Vagina (tissue), 2 donors: Measurements from ENCODE around the gene DSE. TPM values are rescaled to one million over a fixed set of nuclear protein-coding genes. Genes with fewer than 3 reads are reported as not detected.
A peak's percentile ranks its signal among the peaks of the same experiment; 100 is the strongest.

Experiments used
- DNase-seq, 2 donors: peaks; one replicate each; pipeline ENCODE4 v3.0.0-alpha.2; 2017; ENCODE audit errors: extremely low spot score in 2 of 2
- H3K27ac ChIP-seq: fragments of 200-600 bp; sonication (generic); one replicate; pipeline ENCODE4 v1.5.1; 2019
- H3K27me3 ChIP-seq: fragments of 200-600 bp; sonication (generic); one replicate; pipeline ENCODE4 v1.5.1; 2019
- H3K36me3 ChIP-seq, 2 donors: fragments of 200-600 bp; sonication (generic); one replicate each; pipeline ENCODE4 v1.5.1; 2017 to 2019
- H3K4me1 ChIP-seq: fragments of 200-600 bp; sonication (generic); one replicate; pipeline ENCODE4 v1.5.1; 2019
- H3K4me3 ChIP-seq, 2 donors: fragments of 200-600 bp; sonication (generic); 1 replicate in 1 of 2; 2 replicates in 1 of 2; pipeline ENCODE4 v1.5.1; 2016 to 2019
- H3K9me3 ChIP-seq: fragments of 200-600 bp; sonication (generic); one replicate; pipeline ENCODE4 v1.5.1; 2019
- POLR2A ChIP-seq, 2 donors: fragments of 450-650 bp; IDR thresholded peaks; one replicate each; pipeline ENCODE4 v1.6.1; 2017; ENCODE audit warnings: antibody characterized with exemption in 2 of 2, mild to moderate bottlenecking in 2 of 2, moderate library complexity in 2 of 2
- POLR2AphosphoS5 ChIP-seq, 2 donors: sonication (generic); formaldehyde crosslinking; IDR thresholded peaks; one replicate each; pipeline ENCODE4 v1.9.0; 2017; ENCODE audit warnings: antibody characterized with exemption in 2 of 2, mild to moderate bottlenecking in 2 of 2, low read depth in 1 of 2; ENCODE audit not compliant: insufficient read depth in 1 of 2
- intact Hi-C: fragments of 100-400 bp; cut with DNase I; formaldehyde crosslinking; loops from one replicate; pipeline ENCODE4 v1.15.1; 2023
- total RNA-seq: library from RNA; depleted of rRNA; stranded (reverse); fragments of >200 nt; gene quantifications from one replicate; pipeline ENCODE4 v1.2.3, GENCODE V29; 2016
- TF ChIP-seq, protein P1 (sequence below), 3 experiments: fragments of 450-650 bp in 2 of 3; fragments of 200-600 bp in 1 of 3; sonication (generic) in 1 of 3; IDR thresholded peaks; one replicate each; pipeline ENCODE4 v1.5.1; 2017 to 2019; ENCODE audit warnings: antibody characterized with exemption in 3 of 3, mild to moderate bottlenecking in 2 of 3, moderate library complexity in 2 of 3

Gene DSE
- total RNA-seq, 1 donor from 2014 or later: 33.1 TPM

DNA sequence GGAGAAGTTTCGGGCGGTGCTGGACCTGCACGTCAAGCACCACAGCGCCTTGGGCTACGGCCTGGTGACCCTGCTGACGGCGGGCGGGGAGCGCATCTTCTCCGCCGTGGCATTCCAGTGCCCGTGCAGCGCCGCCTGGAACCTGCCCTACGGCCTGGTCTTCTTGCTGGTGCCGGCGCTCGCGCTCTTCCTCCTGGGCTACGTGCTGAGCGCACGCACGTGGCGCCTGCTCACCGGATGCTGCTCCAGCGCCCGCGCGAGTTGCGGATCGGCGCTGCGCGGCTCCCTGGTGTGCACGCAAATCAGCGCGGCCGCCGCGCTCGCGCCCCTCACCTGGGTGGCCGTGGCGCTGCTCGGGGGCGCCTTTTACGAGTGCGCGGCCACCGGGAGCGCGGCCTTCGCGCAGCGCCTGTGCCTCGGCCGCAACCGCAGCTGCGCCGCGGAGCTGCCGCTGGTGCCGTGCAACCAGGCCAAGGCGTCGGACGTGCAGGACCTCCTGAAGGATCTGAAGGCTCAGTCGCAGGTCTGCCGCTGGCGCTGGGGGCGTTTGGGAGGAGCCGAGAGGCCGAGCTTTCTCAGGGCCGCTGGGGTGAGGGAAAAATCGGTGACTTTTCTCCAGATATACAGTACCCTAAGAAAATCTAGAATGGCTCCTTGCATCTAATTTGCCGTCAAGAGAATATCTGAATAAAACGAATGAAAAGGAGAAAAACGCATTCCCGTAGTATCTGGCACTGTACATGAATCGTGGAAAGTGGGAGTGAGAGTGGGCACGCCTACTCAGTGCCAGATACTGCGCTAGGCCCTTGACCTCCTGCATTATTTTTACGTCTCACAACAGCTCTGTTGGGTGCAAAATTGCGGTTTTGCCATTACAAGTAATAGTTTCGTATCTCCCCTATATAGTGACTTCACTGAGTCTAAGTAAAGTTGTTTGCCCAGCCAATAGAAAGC, 91.5 kb downstream of the DSE start:
- no peaks in the 10 kb centered on the region for H3K4me1 ChIP-seq
- H3K27me3 ChIP-seq: no peaks in the 10 kb centered on the region
- intact Hi-C loops: no loop called here
- TF ChIP-seq POLR2AphosphoS5 (IDR thresholded peaks at IDR 0.05; ENCODE audit: insufficient read depth in 1 of 2, low read depth in 1 of 2) (peak in 1 of 2 donors; percentile 21), POLR2A (IDR thresholded peaks at IDR 0.05) (no peak)
- DNase-seq: no peak
- H3K27ac ChIP-seq: no peak overlapping the region
- no peaks in the 10 kb centered on the region for H3K36me3 ChIP-seq
- no peaks in the 10 kb centered on the region for H3K9me3 ChIP-seq
- H3K4me3 ChIP-seq: peak overlapping the region; percentile 37 to 48

DNA sequence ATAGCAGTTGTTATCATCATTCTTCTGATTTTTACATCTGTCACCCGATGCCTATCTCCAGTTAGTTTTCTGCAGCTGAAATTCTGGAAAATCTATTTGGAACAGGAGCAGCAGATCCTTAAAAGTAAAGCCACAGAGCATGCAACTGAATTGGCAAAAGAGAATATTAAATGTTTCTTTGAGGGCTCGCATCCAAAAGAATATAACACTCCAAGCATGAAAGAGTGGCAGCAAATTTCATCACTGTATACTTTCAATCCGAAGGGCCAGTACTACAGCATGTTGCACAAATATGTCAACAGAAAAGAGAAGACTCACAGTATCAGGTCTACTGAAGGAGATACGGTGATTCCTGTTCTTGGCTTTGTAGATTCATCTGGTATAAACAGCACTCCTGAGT, 92.6 kb downstream of the DSE start:
- H3K27ac ChIP-seq: no peak overlapping the region
- no peaks in the 10 kb centered on the region for H3K4me1 ChIP-seq
- no peak for DNase-seq
- H3K9me3 ChIP-seq: no peaks in the 10 kb centered on the region
- intact Hi-C loops: no loop called here
- H3K27me3 ChIP-seq: no peaks in the 10 kb centered on the region
- TF ChIP-seq POLR2A (IDR thresholded peaks at IDR 0.05) (no peak), POLR2AphosphoS5 (IDR thresholded peaks at IDR 0.05; ENCODE audit: insufficient read depth in 1 of 2, low read depth in 1 of 2) (no peak)
- TF ChIP-seq, protein P1, sequence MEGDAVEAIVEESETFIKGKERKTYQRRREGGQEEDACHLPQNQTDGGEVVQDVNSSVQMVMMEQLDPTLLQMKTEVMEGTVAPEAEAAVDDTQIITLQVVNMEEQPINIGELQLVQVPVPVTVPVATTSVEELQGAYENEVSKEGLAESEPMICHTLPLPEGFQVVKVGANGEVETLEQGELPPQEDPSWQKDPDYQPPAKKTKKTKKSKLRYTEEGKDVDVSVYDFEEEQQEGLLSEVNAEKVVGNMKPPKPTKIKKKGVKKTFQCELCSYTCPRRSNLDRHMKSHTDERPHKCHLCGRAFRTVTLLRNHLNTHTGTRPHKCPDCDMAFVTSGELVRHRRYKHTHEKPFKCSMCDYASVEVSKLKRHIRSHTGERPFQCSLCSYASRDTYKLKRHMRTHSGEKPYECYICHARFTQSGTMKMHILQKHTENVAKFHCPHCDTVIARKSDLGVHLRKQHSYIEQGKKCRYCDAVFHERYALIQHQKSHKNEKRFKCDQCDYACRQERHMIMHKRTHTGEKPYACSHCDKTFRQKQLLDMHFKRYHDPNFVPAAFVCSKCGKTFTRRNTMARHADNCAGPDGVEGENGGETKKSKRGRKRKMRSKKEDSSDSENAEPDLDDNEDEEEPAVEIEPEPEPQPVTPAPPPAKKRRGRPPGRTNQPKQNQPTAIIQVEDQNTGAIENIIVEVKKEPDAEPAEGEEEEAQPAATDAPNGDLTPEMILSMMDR (IDR thresholded peaks at IDR 0.05): no peak
- H3K36me3 ChIP-seq: no peaks in the 10 kb centered on the region
- H3K4me3 ChIP-seq: no peak overlapping the region

DNA sequence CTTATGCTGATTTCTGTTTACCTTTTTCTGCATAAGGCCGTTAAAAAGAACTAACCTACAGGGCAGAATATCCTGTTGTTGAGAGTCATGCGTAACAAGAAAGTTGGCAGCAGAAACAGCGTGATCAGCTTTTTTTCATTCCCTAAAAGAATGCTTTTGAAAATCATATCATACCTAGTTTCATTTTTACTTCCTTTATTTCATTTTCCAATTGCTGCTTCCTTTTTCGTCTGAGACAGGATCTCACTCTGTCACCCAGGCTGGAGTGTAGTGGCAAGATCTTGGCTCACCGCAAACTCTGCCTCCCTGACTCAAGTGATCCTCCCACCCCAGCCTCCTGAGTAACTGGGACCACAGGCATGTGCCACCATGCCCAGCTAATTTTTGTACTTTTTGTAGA, 94.5 kb downstream of the DSE start:
- H3K36me3 ChIP-seq: no peaks in the 10 kb centered on the region
- no peak overlapping the region for H3K27ac ChIP-seq

DNA sequence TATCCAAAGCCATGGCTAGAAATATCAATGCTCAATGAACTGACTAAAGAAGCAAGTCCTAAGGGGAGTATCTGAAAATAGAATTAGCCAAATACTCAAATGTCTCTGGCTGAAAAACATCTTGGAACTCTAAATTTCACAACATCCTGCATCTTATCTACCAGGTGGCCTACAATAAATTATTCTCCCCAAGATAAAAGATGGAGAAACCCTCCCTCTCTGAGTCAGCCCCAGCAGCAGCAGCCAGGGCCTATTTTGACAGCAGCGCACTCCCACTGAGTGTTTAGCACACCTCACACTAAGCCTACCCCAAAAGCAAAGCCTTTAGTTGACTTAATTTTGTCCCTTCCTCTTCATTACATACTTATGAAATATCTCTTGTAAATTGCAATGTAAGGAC, 96.3 kb downstream of the DSE start:
- DNase-seq: no peak
- intact Hi-C loops: no loop called here
- Histone ChIP-seq H3K4me1 (no peaks in the 10 kb centered on the region), H3K36me3 (no peaks in the 10 kb centered on the region), H3K4me3 (no peak overlapping the region), H3K27ac (no peak overlapping the region), H3K9me3 (no peaks in the 10 kb centered on the region), H3K27me3 (no peaks in the 10 kb centered on the region)
- TF ChIP-seq, protein P1 (IDR thresholded peaks at IDR 0.05): no peak
- TF ChIP-seq POLR2AphosphoS5 (IDR thresholded peaks at IDR 0.05; ENCODE audit: insufficient read depth in 1 of 2, low read depth in 1 of 2) (no peak), POLR2A (IDR thresholded peaks at IDR 0.05) (no peak)

More for the DNA sequence above, 94.5 kb downstream of the DSE start:
- Histone ChIP-seq H3K4me1 (no peaks in the 10 kb centered on the region), H3K27me3 (no peaks in the 10 kb centered on the region), H3K9me3 (no peaks in the 10 kb centered on the region), H3K4me3 (no peak overlapping the region)
- TF ChIP-seq POLR2AphosphoS5 (IDR thresholded peaks at IDR 0.05; ENCODE audit: insufficient read depth in 1 of 2, low read depth in 1 of 2): no peak
- TF ChIP-seq, protein P1 (IDR thresholded peaks at IDR 0.05): no peak
- TF ChIP-seq POLR2A (IDR thresholded peaks at IDR 0.05): no peak
- intact Hi-C loops: no loop called here
- no peak for DNase-seq

DNA sequence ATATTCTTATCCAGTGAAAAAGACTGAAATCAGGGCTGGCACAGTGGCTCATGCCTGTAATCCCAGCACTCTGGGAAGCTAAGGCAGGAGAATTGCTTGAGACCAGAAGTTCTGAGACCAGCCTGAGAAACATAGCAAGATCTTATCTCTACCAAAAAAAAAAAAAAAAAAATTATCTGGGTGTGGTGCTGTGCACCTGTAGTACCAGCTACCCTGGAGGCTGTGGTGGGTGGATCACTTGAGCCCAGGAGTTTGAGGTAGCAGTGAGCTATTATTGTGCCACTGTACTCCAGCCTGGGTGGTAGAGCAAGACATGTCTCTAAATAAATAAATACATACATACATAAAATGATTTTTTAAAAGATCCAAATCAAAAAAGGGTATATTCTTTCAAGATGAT, 96.8 kb downstream of the DSE start:
- Histone ChIP-seq H3K27ac (no peak overlapping the region), H3K9me3 (no peaks in the 10 kb centered on the region), H3K4me1 (no peaks in the 10 kb centered on the region), H3K4me3 (no peak overlapping the region), H3K36me3 (no peaks in the 10 kb centered on the region), H3K27me3 (no peaks in the 10 kb centered on the region)
- no peak for DNase-seq
- TF ChIP-seq, protein P1 (IDR thresholded peaks at IDR 0.05): no peak
- no peak for TF ChIP-seq POLR2A (IDR thresholded peaks at IDR 0.05)
- no peak for TF ChIP-seq POLR2AphosphoS5 (IDR thresholded peaks at IDR 0.05; ENCODE audit: insufficient read depth in 1 of 2, low read depth in 1 of 2)
- intact Hi-C loops: no loop called here
